Liver (tissue), 3 donors: ENCODE measurements around the gene GAP43.

Experiments used
- CTCF ChIP-seq: fragments of 150-350 bp; IDR thresholded peaks from 2 replicates; pipeline ENCODE4 v1.5.1; 2017; ENCODE audit warnings: improper control_type of control experiment, low read depth, low read length; ENCODE audit not compliant: missing input control
- GABPA ChIP-seq, 2 donors: IDR thresholded peaks in 1 of 2; conservative IDR thresholded peaks in 1 of 2; 2 replicates each; pipeline ENCODE4 v1.6.1; 2016; ENCODE audit warnings: antibody characterized with exemption in 2 of 2, mild to moderate bottlenecking in 1 of 2, moderate library complexity in 1 of 2
- HNF4A ChIP-seq, 2 donors: conservative IDR thresholded peaks; 2 replicates each; pipeline ENCODE4 v1.6.1; 2016; ENCODE audit warnings: antibody characterized with exemption in 2 of 2, mild to moderate bottlenecking in 2 of 2
- HNF4G ChIP-seq: IDR thresholded peaks from 2 replicates; pipeline ENCODE4 v1.6.1; 2016; ENCODE audit warnings: antibody characterized with exemption
- JUND ChIP-seq, 2 donors: IDR thresholded peaks; 2 replicates each; pipeline ENCODE4 v1.6.1; 2016; ENCODE audit warnings: antibody characterized with exemption in 2 of 2
- NR2F2 ChIP-seq: IDR thresholded peaks from 2 replicates; pipeline ENCODE4 v1.6.1; 2016; ENCODE audit warnings: antibody characterized with exemption
- REST ChIP-seq: IDR thresholded peaks from 2 replicates; pipeline ENCODE4 v1.6.1; 2016; ENCODE audit warnings: antibody characterized with exemption, mild to moderate bottlenecking
- TAF1 ChIP-seq: conservative IDR thresholded peaks from 2 replicates; pipeline ENCODE4 v1.6.1; 2016; ENCODE audit warnings: antibody characterized with exemption, mild to moderate bottlenecking
- ZBTB33 ChIP-seq: IDR thresholded peaks from 2 replicates; pipeline ENCODE4 v1.6.1; 2016; ENCODE audit warnings: antibody characterized with exemption
- TF ChIP-seq, protein P1 (sequence below): IDR thresholded peaks from 2 replicates; pipeline ENCODE4 v1.6.1; 2016; ENCODE audit warnings: antibody characterized with exemption
- donor health status: healthy.
- donor health status: healthy.

- no peak for TF ChIP-seq HNF4G
- no peak for TF ChIP-seq CTCF
- TF ChIP-seq GABPA (IDR thresholded peaks at IDR 0.05 in 1 of 2, conservative IDR thresholded peaks at IDR 0.05 in 1 of 2): no peak
- TF ChIP-seq, protein P1, sequence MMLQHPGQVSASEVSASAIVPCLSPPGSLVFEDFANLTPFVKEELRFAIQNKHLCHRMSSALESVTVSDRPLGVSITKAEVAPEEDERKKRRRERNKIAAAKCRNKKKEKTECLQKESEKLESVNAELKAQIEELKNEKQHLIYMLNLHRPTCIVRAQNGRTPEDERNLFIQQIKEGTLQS: no peak
- no peak for TF ChIP-seq ZBTB33
- no peak for TF ChIP-seq JUND (IDR thresholded peaks at IDR 0.05)
- TF ChIP-seq REST: no peak
- TF ChIP-seq NR2F2: no peak
- TF ChIP-seq TAF1: no peak
- TF ChIP-seq HNF4A (conservative IDR thresholded peaks at IDR 0.05): no peak
These were observed 61.8 kb downstream of the GAP43 start for GRCh38 chr3:115685097-115685496.
